GM19238 (cell line): ENCODE measurements around the gene NDST4.

Source experiments
- DNase-seq: peaks from one replicate; pipeline ENCODE4 v3.0.0; 2011; ENCODE audit warnings: low spot score; ENCODE audit not compliant: insufficient read length

Gene NDST4

DNA sequence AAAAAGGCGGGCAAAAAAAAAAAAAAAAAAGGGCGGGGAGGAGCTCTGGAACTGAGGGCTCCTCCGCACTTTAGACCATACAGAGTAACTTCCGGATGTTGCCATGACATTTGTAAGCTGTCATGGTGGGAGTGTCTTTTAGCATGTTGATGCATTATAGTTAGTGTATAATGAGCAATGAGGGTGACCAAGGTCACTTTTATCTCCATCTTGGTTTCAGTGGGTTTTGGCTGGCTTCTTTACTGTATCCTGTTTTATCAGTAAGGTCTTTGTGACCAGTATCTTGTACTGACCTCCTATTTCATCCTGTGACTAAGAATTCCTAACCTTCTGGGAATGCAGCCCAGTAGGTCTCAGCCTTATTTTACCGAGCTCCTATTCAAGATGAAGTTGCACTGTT lies 321.4 kb downstream of the NDST4 start:
- no peak for DNase-seq

DNA sequence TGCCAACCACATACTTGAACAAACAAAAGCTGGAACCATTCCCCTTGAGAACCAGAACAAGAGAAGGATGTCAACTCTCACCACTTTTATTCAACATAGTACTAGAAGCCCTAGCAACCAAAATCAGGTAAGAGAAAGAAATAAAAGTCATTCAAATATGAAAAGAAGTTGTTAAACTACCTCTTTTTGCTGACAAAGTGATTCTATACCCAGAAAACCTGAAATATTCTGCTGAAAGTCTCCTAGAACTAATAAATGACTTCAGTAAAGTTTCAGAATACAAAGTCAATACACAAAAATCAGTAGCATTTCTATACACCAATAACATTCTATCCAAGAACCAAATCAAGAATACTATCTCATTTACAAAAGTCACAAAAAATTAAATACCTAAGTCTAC lies 327.9 kb downstream of the NDST4 start:
- no peak for DNase-seq

GRCh38 chr4:114783215-114783595 lies 330.2 kb downstream of the NDST4 start:
- no peak for DNase-seq

DNA sequence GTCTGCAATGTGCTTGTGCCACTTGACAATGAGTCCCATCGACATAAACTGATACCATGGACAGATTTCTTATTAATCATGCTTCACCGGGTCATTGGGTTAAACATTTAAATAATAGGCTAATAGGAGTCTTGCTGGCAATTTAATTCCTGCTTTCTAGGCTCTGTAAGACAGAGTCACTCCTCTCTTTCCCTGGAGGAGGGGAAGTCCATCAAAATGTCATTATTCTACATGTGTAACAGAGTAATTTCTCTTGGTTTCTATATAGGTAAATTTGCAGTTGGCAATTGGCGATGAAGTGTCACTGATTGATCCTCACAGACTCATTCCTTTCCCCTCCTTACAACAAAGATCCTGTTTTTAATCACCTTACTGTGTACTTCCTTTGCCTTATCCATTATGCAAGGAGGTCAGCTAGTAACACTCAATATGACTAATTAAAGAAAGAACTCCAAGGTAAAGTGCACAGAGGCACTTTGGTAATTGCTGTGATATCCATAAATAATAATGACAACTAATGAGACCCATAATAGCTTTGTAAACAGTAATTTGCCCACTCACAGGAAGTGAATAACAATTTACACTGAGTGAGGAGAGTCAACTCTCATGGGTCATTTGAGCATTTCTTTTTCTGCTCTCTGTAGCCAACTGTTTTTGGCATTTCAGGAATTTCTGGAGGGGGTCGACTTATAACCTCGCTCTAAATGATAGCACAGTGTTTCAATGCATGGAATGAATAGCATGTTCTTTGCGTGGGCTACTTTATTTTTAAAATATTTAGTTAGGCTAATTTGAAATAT lies 330.8 kb downstream of the NDST4 start:
- no peak for DNase-seq

- no peak for DNase-seq
Measured at GRCh38 chr4:114780205-114780604, 333.2 kb downstream of the NDST4 start.
